ENCODE results near the gene MCU.

DNA sequence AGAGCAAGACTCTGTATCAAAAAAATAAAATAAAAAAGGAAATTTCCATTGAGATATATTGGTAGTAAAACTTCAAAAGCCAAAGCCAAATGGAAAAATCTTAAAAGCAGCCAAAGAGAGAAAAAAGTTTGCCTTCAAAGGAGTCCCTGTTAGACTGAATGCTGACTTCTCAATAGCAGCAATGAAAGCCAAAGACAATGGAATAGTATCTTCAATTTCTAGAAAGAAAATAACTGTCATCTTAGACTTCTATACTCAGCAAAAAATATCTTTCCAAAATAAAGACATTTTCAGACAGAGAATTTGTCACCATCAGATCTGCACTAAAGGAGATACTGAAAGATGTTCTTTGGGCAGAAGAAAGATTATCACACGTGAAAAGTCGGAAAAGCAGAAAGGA lies 187.3 kb downstream of the MCU start:
- TF ChIP-seq, protein P1, sequence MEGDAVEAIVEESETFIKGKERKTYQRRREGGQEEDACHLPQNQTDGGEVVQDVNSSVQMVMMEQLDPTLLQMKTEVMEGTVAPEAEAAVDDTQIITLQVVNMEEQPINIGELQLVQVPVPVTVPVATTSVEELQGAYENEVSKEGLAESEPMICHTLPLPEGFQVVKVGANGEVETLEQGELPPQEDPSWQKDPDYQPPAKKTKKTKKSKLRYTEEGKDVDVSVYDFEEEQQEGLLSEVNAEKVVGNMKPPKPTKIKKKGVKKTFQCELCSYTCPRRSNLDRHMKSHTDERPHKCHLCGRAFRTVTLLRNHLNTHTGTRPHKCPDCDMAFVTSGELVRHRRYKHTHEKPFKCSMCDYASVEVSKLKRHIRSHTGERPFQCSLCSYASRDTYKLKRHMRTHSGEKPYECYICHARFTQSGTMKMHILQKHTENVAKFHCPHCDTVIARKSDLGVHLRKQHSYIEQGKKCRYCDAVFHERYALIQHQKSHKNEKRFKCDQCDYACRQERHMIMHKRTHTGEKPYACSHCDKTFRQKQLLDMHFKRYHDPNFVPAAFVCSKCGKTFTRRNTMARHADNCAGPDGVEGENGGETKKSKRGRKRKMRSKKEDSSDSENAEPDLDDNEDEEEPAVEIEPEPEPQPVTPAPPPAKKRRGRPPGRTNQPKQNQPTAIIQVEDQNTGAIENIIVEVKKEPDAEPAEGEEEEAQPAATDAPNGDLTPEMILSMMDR (IDR thresholded peaks at IDR 0.05) = no peak
- TF ChIP-seq POLR2A (IDR thresholded peaks at IDR 0.05) = no peak

Data from testis (tissue), 2 donors.